Transverse colon (tissue), 3 donors: ENCODE results near the gene ZC3H4.
"Not testable (repeated sequence)": the region's sequence is repeated elsewhere in the genome, so short reads cannot be mapped to it uniquely, and the experiment has no call there.

ENCODE experiments used
- CTCF ChIP-seq, 5 experiments: fragments of 200-600 bp in 3 of 5; fragments of 450-650 bp in 2 of 5; sonication (generic) in 3 of 5; IDR thresholded peaks; 1 replicate in 2 of 5; 2 replicates in 3 of 5; pipeline ENCODE4 v1.5.1; 2016 to 2017; ENCODE audit warnings: antibody characterized with exemption in 5 of 5, inconsistent platforms in 3 of 5, mild to moderate bottlenecking in 2 of 5, moderate library complexity in 1 of 5
- POLR2A ChIP-seq: fragments of 450-650 bp; IDR thresholded peaks from one replicate; pipeline ENCODE4 v1.6.1; 2016; ENCODE audit warnings: antibody characterized with exemption, mild to moderate bottlenecking, moderate library complexity

DNA sequence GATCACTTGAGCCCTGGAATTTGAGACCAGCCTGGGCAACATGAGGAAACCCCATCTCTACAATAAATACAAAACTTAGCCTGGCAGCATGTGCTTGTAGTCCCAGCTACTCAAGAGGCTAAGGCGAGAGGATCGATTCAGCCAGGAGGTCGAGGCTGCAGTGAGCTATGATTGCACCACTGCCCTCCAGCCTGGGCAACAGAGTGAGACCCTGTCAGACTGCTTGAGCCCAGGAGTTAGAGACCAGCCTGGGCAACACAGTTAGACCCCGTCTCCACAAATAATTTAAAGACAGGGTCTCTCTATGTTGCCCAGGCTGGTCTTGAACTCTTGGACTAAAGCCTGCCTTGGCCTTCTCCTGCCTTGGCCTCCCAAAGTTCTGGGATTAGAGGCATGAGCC lies 12.5 kb downstream of the ZC3H4 start:
- TF ChIP-seq CTCF (IDR thresholded peaks at IDR 0.05); POLR2A: not testable (repeated sequence)
